SU-DHL-6 (cell line): Measurements from ENCODE around the gene OR56A5.

ENCODE experiments used
- EZH2phosphoT487 ChIP-seq: fragments of 200-600 bp; sonication (generic), shearing (Covaris generic); conservative IDR thresholded peaks from 2 replicates; pipeline ENCODE4 v1.6.1; 2018; ENCODE audit warnings: mild to moderate bottlenecking, antibody characterized with exemption, low read length, moderate library complexity, mixed read lengths
- TF ChIP-seq, protein P1 (sequence below): fragments of 200-600 bp; sonication (generic); IDR thresholded peaks from one replicate; pipeline ENCODE4 v1.5.1; 2017; ENCODE audit warnings: antibody characterized with exemption, mild to moderate bottlenecking, low read length, moderate library complexity; ENCODE audit not compliant: insufficient read depth, poor library complexity, severe bottlenecking

DNA sequence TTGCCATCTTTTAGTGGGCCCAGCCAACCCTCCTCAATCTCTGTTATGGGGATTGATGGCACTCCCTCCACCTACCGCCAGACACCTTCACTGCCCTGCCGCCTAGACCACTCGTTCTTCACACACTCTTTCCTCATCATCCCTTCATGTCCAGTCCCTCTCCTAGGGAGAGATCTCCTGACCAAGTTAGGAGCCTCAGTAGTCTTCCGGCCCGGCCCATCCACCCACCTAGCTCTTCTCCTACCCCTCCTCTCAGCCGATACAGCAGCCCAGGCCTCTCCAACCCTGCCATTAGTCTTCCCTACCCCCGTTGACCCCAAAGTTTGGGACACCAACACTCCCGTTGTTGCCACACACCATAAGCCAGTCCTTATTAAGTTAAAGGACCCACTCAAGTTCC is 37.2 kb downstream of the OR56A5 start:
- TF ChIP-seq, protein P1, sequence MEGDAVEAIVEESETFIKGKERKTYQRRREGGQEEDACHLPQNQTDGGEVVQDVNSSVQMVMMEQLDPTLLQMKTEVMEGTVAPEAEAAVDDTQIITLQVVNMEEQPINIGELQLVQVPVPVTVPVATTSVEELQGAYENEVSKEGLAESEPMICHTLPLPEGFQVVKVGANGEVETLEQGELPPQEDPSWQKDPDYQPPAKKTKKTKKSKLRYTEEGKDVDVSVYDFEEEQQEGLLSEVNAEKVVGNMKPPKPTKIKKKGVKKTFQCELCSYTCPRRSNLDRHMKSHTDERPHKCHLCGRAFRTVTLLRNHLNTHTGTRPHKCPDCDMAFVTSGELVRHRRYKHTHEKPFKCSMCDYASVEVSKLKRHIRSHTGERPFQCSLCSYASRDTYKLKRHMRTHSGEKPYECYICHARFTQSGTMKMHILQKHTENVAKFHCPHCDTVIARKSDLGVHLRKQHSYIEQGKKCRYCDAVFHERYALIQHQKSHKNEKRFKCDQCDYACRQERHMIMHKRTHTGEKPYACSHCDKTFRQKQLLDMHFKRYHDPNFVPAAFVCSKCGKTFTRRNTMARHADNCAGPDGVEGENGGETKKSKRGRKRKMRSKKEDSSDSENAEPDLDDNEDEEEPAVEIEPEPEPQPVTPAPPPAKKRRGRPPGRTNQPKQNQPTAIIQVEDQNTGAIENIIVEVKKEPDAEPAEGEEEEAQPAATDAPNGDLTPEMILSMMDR, result no peak
- no peak for TF ChIP-seq EZH2phosphoT487
